Measurements from ENCODE around the gene ZNF358.

Gene ZNF358

DNA sequence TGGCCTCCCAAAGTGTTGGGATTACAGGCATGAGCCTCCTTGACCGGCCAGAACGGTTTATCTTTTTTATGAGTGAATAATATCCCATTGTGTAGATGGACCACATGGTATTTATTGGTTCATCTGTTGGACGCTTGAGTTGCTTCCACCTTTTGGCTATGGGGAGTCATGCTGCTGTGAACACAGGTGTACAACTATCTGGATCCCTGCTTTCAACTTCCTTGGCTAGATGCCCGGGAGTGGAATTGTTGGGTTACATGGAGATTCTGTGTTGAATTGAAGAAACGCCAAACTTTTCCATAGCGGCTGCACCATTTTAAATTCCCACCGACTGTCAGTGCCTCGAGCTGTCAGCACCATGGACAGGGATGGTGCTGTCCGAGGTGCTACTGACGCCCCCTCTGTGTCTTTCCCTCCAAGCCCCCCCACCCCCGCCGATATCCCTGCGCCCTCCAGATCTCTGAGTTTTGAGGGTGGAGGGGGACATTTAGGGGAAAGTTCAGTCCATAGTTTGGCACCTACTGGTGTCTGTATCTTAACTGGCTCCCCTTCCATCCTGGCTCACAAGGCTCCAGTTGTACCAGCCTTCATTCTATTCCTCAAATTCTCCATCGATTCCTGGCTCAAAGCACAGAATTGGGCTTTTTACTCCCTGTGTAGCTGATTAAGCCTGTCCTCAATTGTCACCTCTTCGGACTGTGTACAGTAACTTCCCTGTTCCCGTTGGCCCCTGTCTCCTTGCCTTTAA lies 46.9 kb downstream of the ZNF358 start:
- no peaks in the 10 kb centered on the region for H3K9me3 ChIP-seq (ENCODE audit: control insufficient read depth, low read length)
- no peak overlapping the region for H3K4me2 ChIP-seq (ENCODE audit: low read length)
- H3K9ac ChIP-seq, result no peak overlapping the region
- H3K79me2 ChIP-seq, result no peaks in the 10 kb centered on the region
- TF ChIP-seq, protein P1, sequence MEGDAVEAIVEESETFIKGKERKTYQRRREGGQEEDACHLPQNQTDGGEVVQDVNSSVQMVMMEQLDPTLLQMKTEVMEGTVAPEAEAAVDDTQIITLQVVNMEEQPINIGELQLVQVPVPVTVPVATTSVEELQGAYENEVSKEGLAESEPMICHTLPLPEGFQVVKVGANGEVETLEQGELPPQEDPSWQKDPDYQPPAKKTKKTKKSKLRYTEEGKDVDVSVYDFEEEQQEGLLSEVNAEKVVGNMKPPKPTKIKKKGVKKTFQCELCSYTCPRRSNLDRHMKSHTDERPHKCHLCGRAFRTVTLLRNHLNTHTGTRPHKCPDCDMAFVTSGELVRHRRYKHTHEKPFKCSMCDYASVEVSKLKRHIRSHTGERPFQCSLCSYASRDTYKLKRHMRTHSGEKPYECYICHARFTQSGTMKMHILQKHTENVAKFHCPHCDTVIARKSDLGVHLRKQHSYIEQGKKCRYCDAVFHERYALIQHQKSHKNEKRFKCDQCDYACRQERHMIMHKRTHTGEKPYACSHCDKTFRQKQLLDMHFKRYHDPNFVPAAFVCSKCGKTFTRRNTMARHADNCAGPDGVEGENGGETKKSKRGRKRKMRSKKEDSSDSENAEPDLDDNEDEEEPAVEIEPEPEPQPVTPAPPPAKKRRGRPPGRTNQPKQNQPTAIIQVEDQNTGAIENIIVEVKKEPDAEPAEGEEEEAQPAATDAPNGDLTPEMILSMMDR (IDR thresholded peaks at IDR 0.05), result no peak
- H2AFZ ChIP-seq, result no peak overlapping the region
- H3K4me3 ChIP-seq (ENCODE audit: low read depth, low read length), result no peak overlapping the region
- H3K27ac ChIP-seq, result no peak overlapping the region
- no peaks in the 10 kb centered on the region for H3K36me3 ChIP-seq (ENCODE audit: control insufficient read depth, insufficient read depth, low read length)
- H3K4me1 ChIP-seq, result no peaks in the 10 kb centered on the region
- no peaks in the 10 kb centered on the region for H3K27me3 ChIP-seq (ENCODE audit: control insufficient read depth, insufficient read depth, low read length)

GRCh38 chr19:7564866-7565265 lies 49.0 kb downstream of the ZNF358 start:
- TF ChIP-seq, protein P1 (IDR thresholded peaks at IDR 0.05), result no peak

GRCh38 chr19:7565332-7565731 lies 49.4 kb downstream of the ZNF358 start:
- Histone ChIP-seq H3K79me2 (no peaks in the 10 kb centered on the region), H3K9ac (no peak overlapping the region), H3K27ac (no peak overlapping the region), H3K27me3 (ENCODE audit: control insufficient read depth, insufficient read depth, low read length) (no peaks in the 10 kb centered on the region), H3K4me2 (ENCODE audit: low read length) (no peak overlapping the region), H3K9me3 (ENCODE audit: control insufficient read depth, low read length) (no peaks in the 10 kb centered on the region), H3K4me1 (no peaks in the 10 kb centered on the region), H2AFZ (no peak overlapping the region), H3K36me3 (ENCODE audit: control insufficient read depth, insufficient read depth, low read length) (no peaks in the 10 kb centered on the region), H3K4me3 (ENCODE audit: low read depth, low read length) (no peak overlapping the region)
- TF ChIP-seq, protein P1 (IDR thresholded peaks at IDR 0.05), result no peak

More at GRCh38 chr19:7564866-7565265, 49.0 kb downstream of the ZNF358 start:
- H3K36me3 ChIP-seq (ENCODE audit: control insufficient read depth, insufficient read depth, low read length), result no peaks in the 10 kb centered on the region
- H3K27ac ChIP-seq, result no peak overlapping the region
- H3K27me3 ChIP-seq (ENCODE audit: control insufficient read depth, insufficient read depth, low read length), result no peaks in the 10 kb centered on the region
- no peak overlapping the region for H3K4me3 ChIP-seq (ENCODE audit: low read depth, low read length)
- H3K4me1 ChIP-seq, result no peaks in the 10 kb centered on the region
- no peak overlapping the region for H3K4me2 ChIP-seq (ENCODE audit: low read length)
- no peaks in the 10 kb centered on the region for H3K9me3 ChIP-seq (ENCODE audit: control insufficient read depth, low read length)
- H3K9ac ChIP-seq, result no peak overlapping the region
- no peak overlapping the region for H2AFZ ChIP-seq
- H3K79me2 ChIP-seq, result no peaks in the 10 kb centered on the region

All from parathyroid adenoma (tissue), 2 donors.